HepG2 (cell line): ENCODE results near the gene ADAMTSL4. TPM values are rescaled to one million over a fixed set of nuclear protein-coding genes. Genes with fewer than 3 reads are reported as not detected.

ENCODE experiments used
- AKNA ChIP-seq: sonication (generic); formaldehyde crosslinking; IDR thresholded peaks from 2 replicates; pipeline ENCODE4 v1.4.0; 2020; ENCODE audit warnings: missing genetic modification reagents, borderline replicate concordance
- BRD4 ChIP-seq: sonication (generic); formaldehyde crosslinking; IDR thresholded peaks from 2 replicates; pipeline ENCODE4 v1.4.0; 2020; ENCODE audit warnings: missing genetic modification reagents
- DMAP1 ChIP-seq: IDR thresholded peaks from 2 replicates; pipeline ENCODE4 v1.6.1; 2016
- ELF3 ChIP-seq: IDR thresholded peaks from 2 replicates; pipeline ENCODE4 v1.6.1; 2016; ENCODE audit warnings: missing genetic modification reagents, missing compliant biosample characterization
- EP300 ChIP-seq, 3 experiments: sonication (generic) in 1 of 3; formaldehyde crosslinking in 1 of 3; IDR thresholded peaks; 2 replicates each; pipeline versions ENCODE4 v1.5.1 to v1.6.1; 2011 to 2020; ENCODE audit warnings: low read depth in 2 of 3, low read length in 2 of 3, borderline replicate concordance in 1 of 3, improper control_type of control experiment in 1 of 3, mild to moderate bottlenecking in 1 of 3, missing genetic modification reagents in 1 of 3, moderate library complexity in 1 of 3
- HOXA9 ChIP-seq: sonication (generic); formaldehyde crosslinking; IDR thresholded peaks from 2 replicates; pipeline ENCODE4 v1.8.1; 2022; ENCODE audit warnings: missing genetic modification reagents, mild to moderate bottlenecking, moderate library complexity, borderline replicate concordance
- KDM1A ChIP-seq: IDR thresholded peaks from 2 replicates; pipeline ENCODE4 v1.6.1; 2016; ENCODE audit warnings: missing compliant biosample characterization
- KMT2A ChIP-seq: sonication (generic); formaldehyde crosslinking; IDR thresholded peaks from 2 replicates; pipeline ENCODE4 v1.4.0; 2020; ENCODE audit warnings: missing genetic modification reagents
- LCORL ChIP-seq, 2 experiments: fragments of 450-650 bp in 1 of 2; sonication (generic) in 1 of 2; formaldehyde crosslinking in 1 of 2; IDR thresholded peaks; 2 replicates each; pipeline versions ENCODE4 v1.5.0 to v1.6.1; 2017 to 2020; ENCODE audit warnings: antibody characterized with exemption in 1 of 2, missing genetic modification reagents in 1 of 2
- MED13 ChIP-seq: sonication (generic); formaldehyde crosslinking; IDR thresholded peaks from 2 replicates; pipeline ENCODE4 v1.5.0; 2020; ENCODE audit warnings: missing genetic modification reagents
- MED8 ChIP-seq: sonication (generic); formaldehyde crosslinking; IDR thresholded peaks from 2 replicates; pipeline ENCODE4 v1.8.1; 2023; ENCODE audit warnings: mild to moderate bottlenecking, missing genetic modification reagents; ENCODE audit not compliant: insufficient replicate concordance
- MEF2D ChIP-seq: sonication (generic); formaldehyde crosslinking; IDR thresholded peaks from 2 replicates; pipeline ENCODE4 v1.5.1; 2020; ENCODE audit warnings: mild to moderate bottlenecking, missing genetic modification reagents
- MTERF4 ChIP-seq: sonication (generic); formaldehyde crosslinking; IDR thresholded peaks from 2 replicates; pipeline ENCODE4 v1.8.0; 2023; ENCODE audit warnings: mild to moderate bottlenecking, missing genetic modification reagents
- RCOR2 ChIP-seq: IDR thresholded peaks from 2 replicates; pipeline ENCODE4 v1.6.1; 2016; ENCODE audit warnings: missing biosample characterization, missing genetic modification reagents
- SALL1 ChIP-seq: sonication (generic); formaldehyde crosslinking; IDR thresholded peaks from 2 replicates; pipeline ENCODE4 v1.8.0; 2022; ENCODE audit warnings: mild to moderate bottlenecking, missing genetic modification reagents
- SRSF4 ChIP-seq: fragments of 200-400 bp; formaldehyde crosslinking; IDR thresholded peaks from one replicate; pipeline ENCODE4 v1.6.1; 2018; ENCODE audit warnings: mild to moderate bottlenecking, low read depth, low read length, moderate library complexity; ENCODE audit not compliant: poor library complexity, severe bottlenecking
- TBX2 ChIP-seq: sonication (generic); formaldehyde crosslinking; IDR thresholded peaks from 2 replicates; pipeline ENCODE4 v1.5.0; 2020; ENCODE audit warnings: missing genetic modification reagents, mild to moderate bottlenecking, borderline replicate concordance
- TSC22D2 ChIP-seq: sonication (generic); formaldehyde crosslinking; IDR thresholded peaks from 2 replicates; pipeline ENCODE4 v1.5.1; 2020; ENCODE audit warnings: missing genetic modification reagents, mild to moderate bottlenecking, borderline replicate concordance
- ZBTB3 ChIP-seq: sonication (generic); formaldehyde crosslinking; IDR thresholded peaks from 2 replicates; pipeline ENCODE4 v1.4.0; 2020; ENCODE audit warnings: low read depth, mild to moderate bottlenecking, moderate library complexity, missing genetic modification reagents, borderline replicate concordance
- ZNF329 ChIP-seq: sonication (generic); formaldehyde crosslinking; IDR thresholded peaks from 2 replicates; pipeline ENCODE4 v1.9.0; 2021; ENCODE audit warnings: low read depth, mild to moderate bottlenecking, missing genetic modification reagents
- ZNF569 ChIP-seq: sonication (generic); formaldehyde crosslinking; IDR thresholded peaks from 2 replicates; pipeline ENCODE4 v1.5.0; 2020; ENCODE audit warnings: mild to moderate bottlenecking, missing genetic modification reagents, moderate library complexity, borderline replicate concordance
- ZNF883 ChIP-seq: sonication (generic); formaldehyde crosslinking; IDR thresholded peaks from 2 replicates; pipeline ENCODE4 v1.5.1; 2020; ENCODE audit warnings: mild to moderate bottlenecking, missing genetic modification reagents; ENCODE audit errors: not compliant biosample characterization
- ZSCAN20 ChIP-seq: sonication (generic); formaldehyde crosslinking; IDR thresholded peaks from 2 replicates; pipeline ENCODE4 v1.4.0; 2020; ENCODE audit warnings: missing genetic modification reagents, mild to moderate bottlenecking, borderline replicate concordance
- polyA plus RNA-seq, 8 experiments: library from polyadenylated mRNA; depleted of rRNA in 3 of 8; stranded (reverse) in 7 of 8; unstranded in 1 of 8; fragments of >200 nt; fragmentation: Illumina TruSeq in 4 of 8; extraction: Trizol in 4 of 8; gene quantifications; 2 replicates each; pipeline versions ENCODE4 v1.2.1 to v1.2.3, GENCODE V29; 2011 to 2016; ENCODE audit warnings: low read depth in 4 of 8, missing spikeins in 1 of 8, mixed read lengths in 1 of 8; ENCODE audit not compliant: insufficient read depth in 1 of 8
- total RNA-seq, 5 experiments: library from RNA; depleted of rRNA; stranded (reverse); fragments of >200 nt; fragmentation: Illumina TruSeq; extraction: Trizol; gene quantifications; 2 replicates each; pipeline ENCODE4 v1.2.3, GENCODE V29; 2016; ENCODE audit warnings: low read depth in 1 of 5

The ADAMTSL4 gene
- total and polyA plus RNA-seq, 2 of the 13 experiments (the other 11 are each of a cell fraction or from before 2014, with no cell fraction given): 3.9 to 16.4 TPM

- no peak for TF ChIP-seq ZNF883
- TF ChIP-seq RCOR2: 0 out of 2 replicates have a peak, but pooled peaks have one; percentile 39
- no peak for TF ChIP-seq AKNA (CRISPR knock-in tag)
- no peak for TF ChIP-seq EP300 (IDR thresholded peaks at IDR 0.05; ENCODE audit: low read depth in 2 of 2, low read length in 2 of 2)
- TF ChIP-seq EP300 (CRISPR knock-in tag; IDR thresholded peaks at IDR 0.05; ENCODE audit: borderline replicate concordance): no peak
- 0 out of 2 replicates have a peak, but pooled peaks have one; percentile 36 for TF ChIP-seq ELF3
- 0 out of 2 replicates have a peak, but pooled peaks have one; percentile 40 for TF ChIP-seq MTERF4
- TF ChIP-seq ZNF569 (CRISPR knock-in tag): no peak
- peak; percentile 52; the same call in 1 of the 2 replicates for TF ChIP-seq HOXA9 (CRISPR knock-in tag)
- TF ChIP-seq KMT2A (CRISPR knock-in tag): peak; percentile 70
- no peak for TF ChIP-seq BRD4 (CRISPR knock-in tag)
- 0 out of 2 replicates have a peak, but pooled peaks have one; percentile 21 for TF ChIP-seq ZNF329 (CRISPR knock-in tag)
- 0 out of 2 replicates have a peak, but pooled peaks have one; percentile 16 for TF ChIP-seq KDM1A (CRISPR knock-in tag)
- TF ChIP-seq MED8 (CRISPR knock-in tag): peak; percentile 34
- 0 out of 2 replicates have a peak, but pooled peaks have one; percentile 63 for TF ChIP-seq ZSCAN20 (CRISPR knock-in tag)
- TF ChIP-seq SRSF4: no peak
- TF ChIP-seq TBX2: peak; percentile 50; the same call in 1 of the 2 replicates
- TF ChIP-seq DMAP1 (CRISPR knock-in tag): peak; percentile 55
- no peak for TF ChIP-seq LCORL (IDR thresholded peaks at IDR 0.05)
- TF ChIP-seq LCORL (CRISPR knock-in tag; IDR thresholded peaks at IDR 0.05): no peak
- TF ChIP-seq MEF2D (CRISPR knock-in tag): no peak
- TF ChIP-seq SALL1: peak; percentile 44; the same call in 1 of the 2 replicates
- peak; percentile 17; the same call in 1 of the 2 replicates for TF ChIP-seq MED13 (CRISPR knock-in tag)
- TF ChIP-seq ZBTB3: no peak
- TF ChIP-seq TSC22D2 (CRISPR knock-in tag): 0 out of 2 replicates have a peak, but pooled peaks have one; percentile 45
Observed at GRCh38 chr1:150548632-150549495, at the start of gene ADAMTSL4 (continued).
